ENCODE measurements around the gene PHC2.

The PHC2 gene

DNA sequence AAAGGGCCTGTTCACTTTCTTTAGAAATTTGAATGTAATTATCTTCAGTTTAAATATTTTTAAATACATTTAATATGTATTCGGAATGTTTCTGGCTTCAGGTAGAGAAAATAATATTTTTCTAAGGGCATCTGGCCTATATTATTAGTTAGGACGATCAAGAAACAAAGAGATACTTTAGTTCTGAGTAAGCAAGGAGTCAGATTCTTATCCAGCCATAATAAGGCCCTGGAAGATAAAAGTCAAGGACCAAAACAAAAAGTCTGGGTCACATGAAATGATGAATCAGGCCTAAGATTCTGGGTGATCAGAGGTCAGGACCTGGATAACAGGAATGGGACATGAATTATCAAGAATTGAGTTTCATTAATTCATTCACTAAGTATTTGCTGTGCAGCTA is 6.3 kb downstream of the PHC2 start:
- no peak for DNase-seq (ENCODE audit: low read depth)
- TF ChIP-seq, protein P1, sequence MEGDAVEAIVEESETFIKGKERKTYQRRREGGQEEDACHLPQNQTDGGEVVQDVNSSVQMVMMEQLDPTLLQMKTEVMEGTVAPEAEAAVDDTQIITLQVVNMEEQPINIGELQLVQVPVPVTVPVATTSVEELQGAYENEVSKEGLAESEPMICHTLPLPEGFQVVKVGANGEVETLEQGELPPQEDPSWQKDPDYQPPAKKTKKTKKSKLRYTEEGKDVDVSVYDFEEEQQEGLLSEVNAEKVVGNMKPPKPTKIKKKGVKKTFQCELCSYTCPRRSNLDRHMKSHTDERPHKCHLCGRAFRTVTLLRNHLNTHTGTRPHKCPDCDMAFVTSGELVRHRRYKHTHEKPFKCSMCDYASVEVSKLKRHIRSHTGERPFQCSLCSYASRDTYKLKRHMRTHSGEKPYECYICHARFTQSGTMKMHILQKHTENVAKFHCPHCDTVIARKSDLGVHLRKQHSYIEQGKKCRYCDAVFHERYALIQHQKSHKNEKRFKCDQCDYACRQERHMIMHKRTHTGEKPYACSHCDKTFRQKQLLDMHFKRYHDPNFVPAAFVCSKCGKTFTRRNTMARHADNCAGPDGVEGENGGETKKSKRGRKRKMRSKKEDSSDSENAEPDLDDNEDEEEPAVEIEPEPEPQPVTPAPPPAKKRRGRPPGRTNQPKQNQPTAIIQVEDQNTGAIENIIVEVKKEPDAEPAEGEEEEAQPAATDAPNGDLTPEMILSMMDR (IDR thresholded peaks at IDR 0.05; ENCODE audit: low read depth, low read length, missing control alignments) = no peak
- H3K4me3 ChIP-seq (ENCODE audit: low read depth, low read length) = no peak overlapping the region

DNA sequence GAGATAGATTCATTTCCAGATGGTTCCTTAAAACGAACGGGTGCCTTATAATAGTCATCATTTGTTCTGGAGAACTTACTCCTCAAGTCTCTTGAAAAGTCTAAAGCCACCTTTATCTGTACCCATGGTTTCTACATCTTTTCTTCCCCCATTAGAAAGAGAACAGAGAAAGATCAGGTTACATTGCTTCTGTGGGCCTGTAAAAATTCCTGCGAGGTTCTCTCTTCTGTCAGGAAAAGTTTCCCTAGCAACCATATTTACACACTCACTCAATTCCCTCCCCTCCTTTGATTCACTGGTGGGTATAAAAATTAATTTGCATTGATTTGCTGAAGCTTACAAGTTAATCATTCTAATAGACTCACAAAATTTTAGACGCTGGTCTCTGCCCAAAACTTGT is 6.7 kb downstream of the PHC2 start:
- no peak overlapping the region for H3K4me3 ChIP-seq (ENCODE audit: low read depth, low read length)
- DNase-seq (ENCODE audit: low read depth) = no peak
- TF ChIP-seq, protein P1 (IDR thresholded peaks at IDR 0.05; ENCODE audit: low read depth, low read length, missing control alignments) = no peak

DNA sequence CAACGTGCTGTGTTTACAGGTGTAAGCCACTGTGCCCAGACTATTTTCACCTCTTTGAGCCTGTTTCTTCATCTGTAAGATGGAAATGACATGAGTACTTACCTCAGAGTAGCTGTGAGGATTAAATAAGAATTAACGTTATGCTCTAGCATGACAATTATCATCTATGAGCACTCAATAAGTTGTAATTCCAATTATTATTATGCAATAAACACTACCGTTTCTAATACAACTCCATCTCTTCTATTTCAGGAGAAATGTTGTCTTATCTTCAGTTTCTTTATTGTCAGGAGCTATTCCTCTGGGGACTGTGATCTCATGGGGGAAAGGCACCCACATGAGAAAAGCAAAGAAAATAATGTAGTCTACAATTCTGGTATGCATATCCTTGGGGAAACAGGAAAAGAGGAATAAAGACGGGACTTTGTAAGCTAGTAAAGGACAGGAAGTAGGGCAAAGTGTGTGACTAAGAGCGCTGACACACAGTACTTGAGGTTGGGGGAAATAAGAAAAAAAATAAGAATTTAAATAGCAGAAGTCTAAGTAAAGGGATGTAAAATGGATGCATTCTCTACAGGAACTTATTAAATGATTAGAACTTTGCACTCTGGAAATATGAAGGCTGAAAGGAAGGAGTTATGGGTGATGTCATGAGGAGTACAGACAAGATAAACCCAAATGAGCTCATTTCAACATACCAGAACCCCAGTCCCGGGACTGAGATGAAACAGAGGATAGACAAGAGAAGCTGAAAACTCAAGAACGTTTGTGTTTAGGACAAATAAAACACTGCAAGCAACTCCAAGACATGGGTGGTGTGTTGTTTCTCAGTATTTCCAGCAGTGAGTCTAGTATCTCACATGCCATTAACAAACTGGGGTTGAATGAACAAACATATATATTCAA is 9.8 kb downstream of the PHC2 start:
- H3K4me3 ChIP-seq (ENCODE audit: low read depth, low read length) = no peak overlapping the region
- TF ChIP-seq, protein P1 (IDR thresholded peaks at IDR 0.05; ENCODE audit: low read depth, low read length, missing control alignments) = no peak
- no peak for DNase-seq (ENCODE audit: low read depth)

DNA sequence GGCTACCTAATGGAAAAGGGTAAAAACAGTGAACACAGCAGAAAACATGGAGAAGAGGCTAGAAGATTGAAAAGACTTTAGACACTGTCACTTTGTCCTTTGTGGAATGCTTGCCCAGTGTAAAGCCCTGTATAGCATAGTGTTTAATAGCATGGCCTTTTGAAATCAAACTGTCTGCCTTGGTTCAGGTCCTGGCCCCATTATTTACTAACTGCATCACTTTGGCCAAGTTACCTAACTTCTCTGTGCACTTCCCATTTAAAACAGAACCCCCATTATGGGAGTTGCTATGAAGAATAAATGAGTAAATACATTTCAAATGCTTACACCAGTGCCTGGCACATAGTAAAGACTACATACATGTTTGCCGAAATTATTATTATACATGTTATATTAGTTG is 12.1 kb downstream of the PHC2 start:
- no peak overlapping the region for H3K4me3 ChIP-seq (ENCODE audit: low read depth, low read length)
- TF ChIP-seq, protein P1 (IDR thresholded peaks at IDR 0.05; ENCODE audit: low read depth, low read length, missing control alignments) = no peak
- no peak for DNase-seq (ENCODE audit: low read depth)

DNA sequence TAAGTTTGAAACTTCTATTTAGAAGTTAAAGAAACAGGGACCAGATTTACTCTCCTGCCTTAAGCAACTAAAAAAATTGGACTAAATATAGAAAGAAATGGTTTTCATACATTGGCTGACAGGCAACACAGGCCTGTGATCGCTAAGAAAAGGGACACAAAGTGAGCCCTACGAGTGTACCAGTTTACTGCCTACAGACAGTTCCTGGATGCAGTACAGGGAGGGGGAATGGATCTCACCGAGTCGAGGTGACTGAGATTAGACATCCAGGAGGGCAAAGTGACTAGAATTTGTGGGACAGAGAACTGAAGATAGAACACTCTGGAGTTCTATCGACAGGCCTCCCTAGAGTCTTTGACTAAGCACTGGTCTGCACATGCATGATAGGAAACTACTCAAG is 16.0 kb downstream of the PHC2 start:
- DNase-seq (ENCODE audit: low read depth) = no peak
- TF ChIP-seq, protein P1 (IDR thresholded peaks at IDR 0.05; ENCODE audit: low read depth, low read length, missing control alignments) = no peak
- H3K4me3 ChIP-seq (ENCODE audit: low read depth, low read length) = no peak overlapping the region

DNA sequence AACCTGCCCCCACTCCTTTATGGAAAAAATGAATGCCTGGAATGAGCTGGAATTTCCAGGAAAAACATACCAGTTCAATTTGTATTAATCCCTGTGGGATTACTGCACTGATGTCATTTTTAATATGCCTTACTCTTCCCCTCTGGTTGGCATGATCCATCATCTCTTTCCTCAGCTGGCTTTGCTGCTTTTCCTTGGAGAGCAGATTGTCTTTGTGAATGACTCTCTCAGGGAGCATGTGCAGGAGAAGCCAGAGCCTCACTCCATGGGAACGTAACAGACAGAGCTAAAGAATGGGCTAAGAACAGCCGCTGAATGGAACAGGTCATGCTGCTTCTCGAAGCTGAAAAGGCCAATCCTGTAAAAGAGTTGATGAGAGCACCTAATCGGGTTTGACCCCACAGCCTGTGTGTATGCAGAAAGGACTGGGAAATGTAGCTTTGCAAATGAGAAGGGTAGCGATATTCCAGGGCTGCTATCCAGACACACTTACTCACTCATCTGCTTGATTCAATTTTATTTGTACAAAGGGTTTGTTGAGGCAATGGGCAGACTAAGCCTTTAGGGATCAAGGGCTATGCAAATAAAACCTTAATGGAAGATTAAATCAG is 20.7 kb downstream of the PHC2 start:
- TF ChIP-seq, protein P1 (IDR thresholded peaks at IDR 0.05; ENCODE audit: low read depth, low read length, missing control alignments) = no peak
- H3K4me3 ChIP-seq (ENCODE audit: low read depth, low read length) = no peak overlapping the region
- DNase-seq (ENCODE audit: low read depth) = no peak
